Breast epithelium (tissue), 3 donors: ENCODE measurements around the gene PKM.

Experiments used
- CTCF ChIP-seq, 3 donors: fragments of 450-650 bp; IDR thresholded peaks; one replicate each; pipeline ENCODE4 v1.5.1; 2016 to 2017; ENCODE audit warnings: antibody characterized with exemption in 3 of 3, mild to moderate bottlenecking in 3 of 3, moderate library complexity in 3 of 3
- POLR2AphosphoS5 ChIP-seq, 3 donors: sonication (generic); formaldehyde crosslinking; IDR thresholded peaks; one replicate each; pipeline ENCODE4 v1.6.1; 2017; ENCODE audit warnings: antibody characterized with exemption in 3 of 3

GRCh38 chr15:72189250-72189902 is 41.6 kb downstream of the PKM start:
- TF ChIP-seq CTCF (IDR thresholded peaks at IDR 0.05) (no peak), POLR2AphosphoS5 (IDR thresholded peaks at IDR 0.05) (no peak)
